Stimulated activated memory B cell treated with anti-CD40 and anti-IgM and Interleukin-4, amounts not matched to agents 10 μg/mL and 1 μg/mL and 100 μg/mL, for 72 hours (primary cell): ENCODE data around the gene PLA2G6.
"Not testable (repeated sequence)": the region's sequence is repeated elsewhere in the genome, so short reads cannot be mapped to it uniquely, and the experiment has no call there.

Experiments used
- ATAC-seq: fragments of 150-1000 bp; cut with Tn5 transposase; 2 replicates; pipeline ENCODE4 v1.10.0; 2021
- H3K27ac Mint-ChIP-seq: one replicate; pipeline ENCODE4 v1.8.0; 2022; ENCODE audit warnings: mild to moderate bottlenecking, mixed read lengths
- H3K27me3 Mint-ChIP-seq: one replicate; pipeline ENCODE4 v1.8.0; 2022; ENCODE audit warnings: mixed read lengths
- H3K36me3 Mint-ChIP-seq: one replicate; pipeline ENCODE4 v1.8.0; 2022; ENCODE audit warnings: mixed read lengths
- H3K4me1 Mint-ChIP-seq: one replicate; pipeline ENCODE4 v1.8.0; 2022; ENCODE audit warnings: mixed read lengths
- H3K4me3 Mint-ChIP-seq: one replicate; pipeline ENCODE4 v1.8.0; 2022; ENCODE audit warnings: mild to moderate bottlenecking, moderate library complexity, mixed read lengths
- H3K9me3 Mint-ChIP-seq: one replicate; pipeline ENCODE4 v1.8.0; 2022; ENCODE audit warnings: mixed read lengths

PLA2G6 gene

GRCh38 chr22:38186429-38186828 lies 4.8 kb upstream of the PLA2G6 start:
- no peak for ATAC-seq
- peaks cover 5% of the 10 kb centered on the region for H3K36me3 Mint-ChIP-seq
- peaks cover 30% of the 10 kb centered on the region for H3K27me3 Mint-ChIP-seq
- H3K27ac Mint-ChIP-seq = no peak overlapping the region
- H3K4me3 Mint-ChIP-seq = no peak overlapping the region
- no peaks in the 10 kb centered on the region for H3K9me3 Mint-ChIP-seq
- peaks cover 4% of the 10 kb centered on the region for H3K4me1 Mint-ChIP-seq

- Mint-ChIP-seq H3K4me3 (no peak overlapping the region), H3K4me1 (peaks cover 20% of the 10 kb centered on the region), H3K27ac (no peak overlapping the region), H3K27me3 (peaks cover 30% of the 10 kb centered on the region), H3K9me3 (no peaks in the 10 kb centered on the region), H3K36me3 (peaks cover 5% of the 10 kb centered on the region)
- no peak for ATAC-seq
These were observed 3.2 kb upstream of the PLA2G6 start for GRCh38 chr22:38184788-38185187.

GRCh38 chr22:38180841-38181452 lies 683 bp downstream of the PLA2G6 start:
- H3K27me3 Mint-ChIP-seq = peaks cover 9% of the 10 kb centered on the region
- peaks cover 44% of the 10 kb centered on the region for H3K4me1 Mint-ChIP-seq
- peak overlapping the region; percentile 91 for H3K4me3 Mint-ChIP-seq
- peak overlapping the region; percentile 89 for H3K27ac Mint-ChIP-seq
- ATAC-seq = peak; percentile 3
- peaks cover 7% of the 10 kb centered on the region for H3K36me3 Mint-ChIP-seq
- H3K9me3 Mint-ChIP-seq = no peaks in the 10 kb centered on the region

- Mint-ChIP-seq H3K36me3 (peaks cover 11% of the 10 kb centered on the region), H3K27ac (peak overlapping the region; percentile 20), H3K4me1 (peaks cover 60% of the 10 kb centered on the region)
- H3K4me3 Mint-ChIP-seq, H3K9me3 Mint-ChIP-seq, H3K27me3 Mint-ChIP-seq, ATAC-seq: not testable (repeated sequence)
These were observed 3.1 kb downstream of the PLA2G6 start for GRCh38 chr22:38178605-38178937.

GRCh38 chr22:38177926-38178604 lies 3.6 kb downstream of the PLA2G6 start:
- no peak overlapping the region for H3K4me3 Mint-ChIP-seq
- H3K27ac Mint-ChIP-seq = no peak overlapping the region
- no peak for ATAC-seq
- H3K27me3 Mint-ChIP-seq = no peaks in the 10 kb centered on the region
- H3K9me3 Mint-ChIP-seq = no peaks in the 10 kb centered on the region
- peaks cover 63% of the 10 kb centered on the region for H3K4me1 Mint-ChIP-seq
- H3K36me3 Mint-ChIP-seq = peaks cover 11% of the 10 kb centered on the region

GRCh38 chr22:38177571-38177925 lies 4.1 kb downstream of the PLA2G6 start:
- H3K27ac Mint-ChIP-seq, H3K4me3 Mint-ChIP-seq, H3K9me3 Mint-ChIP-seq, ATAC-seq, H3K27me3 Mint-ChIP-seq: not testable (repeated sequence)
- Mint-ChIP-seq H3K4me1 (peaks cover 68% of the 10 kb centered on the region), H3K36me3 (peaks cover 11% of the 10 kb centered on the region)

- Mint-ChIP-seq H3K4me1 (peaks cover 68% of the 10 kb centered on the region), H3K36me3 (peaks cover 13% of the 10 kb centered on the region), H3K4me3 (no peak overlapping the region), H3K9me3 (no peaks in the 10 kb centered on the region), H3K27ac (peak overlapping the region; percentile 72), H3K27me3 (no peaks in the 10 kb centered on the region)
- ATAC-seq = no peak
These were observed 4.6 kb downstream of the PLA2G6 start for GRCh38 chr22:38177044-38177443.

GRCh38 chr22:38176170-38176741 lies 5.4 kb downstream of the PLA2G6 start:
- Mint-ChIP-seq H3K4me3 (no peak overlapping the region), H3K9me3 (no peaks in the 10 kb centered on the region), H3K27me3 (no peaks in the 10 kb centered on the region), H3K4me1 (peaks cover 63% of the 10 kb centered on the region), H3K27ac (peak overlapping the region; percentile 72), H3K36me3 (peaks cover 17% of the 10 kb centered on the region)
- ATAC-seq = peak; percentile 59

- peaks cover 20% of the 10 kb centered on the region for H3K36me3 Mint-ChIP-seq
- H3K9me3 Mint-ChIP-seq = no peaks in the 10 kb centered on the region
- no peaks in the 10 kb centered on the region for H3K27me3 Mint-ChIP-seq
- H3K4me3 Mint-ChIP-seq = no peak overlapping the region
- ATAC-seq = no peak
- peak overlapping the region; percentile 72 for H3K27ac Mint-ChIP-seq
- peaks cover 55% of the 10 kb centered on the region for H3K4me1 Mint-ChIP-seq
These were observed 6.2 kb downstream of the PLA2G6 start for GRCh38 chr22:38175206-38176118.

- peak overlapping the region; percentile 36 for H3K27ac Mint-ChIP-seq
- ATAC-seq = no peak
- H3K4me3 Mint-ChIP-seq = no peak overlapping the region
- H3K4me1 Mint-ChIP-seq = peaks cover 47% of the 10 kb centered on the region
- H3K27me3 Mint-ChIP-seq = no peaks in the 10 kb centered on the region
- H3K36me3 Mint-ChIP-seq = peaks cover 22% of the 10 kb centered on the region
- H3K9me3 Mint-ChIP-seq = no peaks in the 10 kb centered on the region
These were observed 7.0 kb downstream of the PLA2G6 start for GRCh38 chr22:38174626-38175025.

- H3K27me3 Mint-ChIP-seq = no peaks in the 10 kb centered on the region
- peaks cover 20% of the 10 kb centered on the region for H3K36me3 Mint-ChIP-seq
- H3K4me1 Mint-ChIP-seq = peaks cover 39% of the 10 kb centered on the region
- H3K9me3 Mint-ChIP-seq = no peaks in the 10 kb centered on the region
- no peak overlapping the region for H3K4me3 Mint-ChIP-seq
- no peak for ATAC-seq
- H3K27ac Mint-ChIP-seq = no peak overlapping the region
These were observed 8.1 kb downstream of the PLA2G6 start for GRCh38 chr22:38173641-38173906.

GRCh38 chr22:38172832-38173640 lies 8.6 kb downstream of the PLA2G6 start:
- Mint-ChIP-seq H3K36me3 (peaks cover 24% of the 10 kb centered on the region), H3K27me3 (no peaks in the 10 kb centered on the region), H3K9me3 (no peaks in the 10 kb centered on the region), H3K4me1 (peaks cover 39% of the 10 kb centered on the region), H3K27ac (peak overlapping the region; percentile 13), H3K4me3 (no peak overlapping the region)
- no peak for ATAC-seq

GRCh38 chr22:38171927-38172831 lies 9.5 kb downstream of the PLA2G6 start:
- ATAC-seq = no peak
- no peaks in the 10 kb centered on the region for H3K27me3 Mint-ChIP-seq
- H3K27ac Mint-ChIP-seq = peak overlapping the region; percentile 13
- H3K4me1 Mint-ChIP-seq = peaks cover 37% of the 10 kb centered on the region
- H3K9me3 Mint-ChIP-seq = no peaks in the 10 kb centered on the region
- H3K36me3 Mint-ChIP-seq = peaks cover 29% of the 10 kb centered on the region
- H3K4me3 Mint-ChIP-seq = no peak overlapping the region

- Mint-ChIP-seq H3K4me1 (peaks cover 20% of the 10 kb centered on the region), H3K27me3 (no peaks in the 10 kb centered on the region), H3K36me3 (peaks cover 35% of the 10 kb centered on the region), H3K27ac (no peak overlapping the region), H3K9me3 (no peaks in the 10 kb centered on the region), H3K4me3 (no peak overlapping the region)
- no peak for ATAC-seq
These were observed 11.2 kb downstream of the PLA2G6 start for GRCh38 chr22:38170469-38170868.
